ENCODE results near the gene TOGARAM1.
"Not testable (repeated sequence)": the region's sequence is repeated elsewhere in the genome, so short reads cannot be mapped to it uniquely, and the experiment has no call there.

TOGARAM1 gene

GRCh38 chr14:45038865-45039264 lies 76.9 kb downstream of the TOGARAM1 start:
- no peak for DNase-seq

- no peak for DNase-seq
These were observed 77.4 kb downstream of the TOGARAM1 start for GRCh38 chr14:45039390-45039789.

GRCh38 chr14:45041641-45042040 lies 79.7 kb downstream of the TOGARAM1 start:
- DNase-seq, result no peak

- DNase-seq, result no peak
These were observed 82.6 kb downstream of the TOGARAM1 start for GRCh38 chr14:45044638-45045037.

GRCh38 chr14:45048385-45048784 lies 86.4 kb downstream of the TOGARAM1 start:
- DNase-seq, result no peak

GRCh38 chr14:45051180-45051579 lies 89.2 kb downstream of the TOGARAM1 start:
- no peak for DNase-seq

GRCh38 chr14:45051896-45052295 lies 89.9 kb downstream of the TOGARAM1 start:
- DNase-seq, result no peak

GRCh38 chr14:45057349-45057748 lies 95.4 kb downstream of the TOGARAM1 start:
- DNase-seq, result no peak

- DNase-seq, result no peak
These were observed 95.9 kb downstream of the TOGARAM1 start for GRCh38 chr14:45057881-45058364.

- DNase-seq, result no peak
These were observed 98.6 kb downstream of the TOGARAM1 start for GRCh38 chr14:45060551-45060950.

GRCh38 chr14:45065540-45065939 lies 103.5 kb downstream of the TOGARAM1 start:
- DNase-seq, result peak; percentile 17

GRCh38 chr14:45065956-45066355 lies 104.0 kb downstream of the TOGARAM1 start:
- DNase-seq, result no peak

- DNase-seq, result no peak
These were observed 104.7 kb downstream of the TOGARAM1 start for GRCh38 chr14:45066667-45067066.

- DNase-seq, result no peak
These were observed 106.4 kb downstream of the TOGARAM1 start for GRCh38 chr14:45068396-45068795.

GRCh38 chr14:45070215-45070614 lies 108.2 kb downstream of the TOGARAM1 start:
- no peak for DNase-seq

GRCh38 chr14:45072126-45072525 lies 110.1 kb downstream of the TOGARAM1 start:
- no peak for DNase-seq

- no peak for DNase-seq
These were observed 111.4 kb downstream of the TOGARAM1 start for GRCh38 chr14:45073231-45073879.

GRCh38 chr14:45078323-45078722 lies 116.3 kb downstream of the TOGARAM1 start:
- no peak for DNase-seq

- not testable (repeated sequence) for DNase-seq
These were observed 118.5 kb downstream of the TOGARAM1 start for GRCh38 chr14:45080416-45080968.

- DNase-seq, result not testable (repeated sequence)
These were observed 119.1 kb downstream of the TOGARAM1 start for GRCh38 chr14:45081096-45081495.

GRCh38 chr14:45082420-45082819 lies 120.4 kb downstream of the TOGARAM1 start:
- DNase-seq, result no peak

- no peak for DNase-seq
These were observed 121.6 kb downstream of the TOGARAM1 start for GRCh38 chr14:45083617-45083975.

- DNase-seq, result peak; percentile 92
These were observed 122.2 kb downstream of the TOGARAM1 start, which contains the start of gene PRPF39 for GRCh38 chr14:45083976-45084722. Gene PRPF39, plus strand, starts transcription at chr14:45084116. Its CDS starts 11,124 bp downstream, at chr14:45095240.

GRCh38 chr14:45084946-45085346 lies 123.0 kb downstream of the TOGARAM1 start:
- DNase-seq, result peak; percentile 9
